Activated naive CD4-positive, alpha-beta T cell treated with anti-CD3 and anti-CD28 coated beads, Interleukin-2, amount 10 ng/mL, durations not matched to agents 7 days and 5 days (primary cell): ENCODE data around the gene SPTLC1.
"Not testable (repeated sequence)": the region's sequence is repeated elsewhere in the genome, so short reads cannot be mapped to it uniquely, and the experiment has no call there.

Experiments used
- CTCF ChIA-PET: fragments of 350-600 bp; sonication (Branson Sonifier 250); formaldehyde crosslinking; loops from one replicate; lab custom pipeline; 2021; ENCODE audit warnings: antibody characterized with exemption; lab: Charles Lee
- DNase-seq: peaks from one replicate; pipeline ENCODE4 v3.0.0-alpha.2; 2020
- H3K27ac Mint-ChIP-seq: one replicate; pipeline ENCODE4 v1.8.0; 2021; ENCODE audit warnings: mild to moderate bottlenecking, moderate library complexity, mixed read lengths
- H3K27me3 Mint-ChIP-seq: one replicate; pipeline ENCODE4 v1.8.0; 2021; ENCODE audit warnings: mild to moderate bottlenecking, mixed read lengths
- H3K36me3 Mint-ChIP-seq: one replicate; pipeline ENCODE4 v1.8.0; 2021; ENCODE audit warnings: mixed read lengths
- H3K4me1 Mint-ChIP-seq: one replicate; pipeline ENCODE4 v1.8.0; 2021; ENCODE audit warnings: mixed read lengths
- H3K4me3 Mint-ChIP-seq: one replicate; pipeline ENCODE4 v1.8.0; 2021; ENCODE audit warnings: mild to moderate bottlenecking, moderate library complexity, mixed read lengths
- H3K9me3 Mint-ChIP-seq: one replicate; pipeline ENCODE4 v1.8.0; 2021; ENCODE audit warnings: mixed read lengths

SPTLC1 gene

DNA sequence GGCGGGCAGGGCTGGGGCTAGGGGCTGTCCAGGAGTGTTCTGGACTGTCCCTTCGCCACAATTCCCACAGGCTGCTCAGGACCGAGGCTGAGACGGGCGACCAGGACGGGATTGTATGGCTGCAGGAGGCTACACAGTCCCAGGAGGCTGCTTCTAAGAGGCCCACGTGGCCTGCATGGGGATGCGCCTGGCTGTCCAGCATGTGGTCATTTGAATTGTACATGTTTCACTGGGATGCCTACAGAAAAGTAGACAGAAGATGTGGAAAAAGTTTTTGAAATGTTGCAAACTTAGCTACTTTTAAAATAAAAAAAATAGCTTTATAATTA lies 32.6 kb upstream of the SPTLC1 start:
- Mint-ChIP-seq H3K4me1 (peaks cover 15% of the 10 kb centered on the region), H3K27ac (no peak overlapping the region), H3K36me3 (no peaks in the 10 kb centered on the region), H3K4me3 (no peak overlapping the region), H3K9me3 (no peaks in the 10 kb centered on the region), H3K27me3 (peaks cover 57% of the 10 kb centered on the region)
- CTCF ChIA-PET, result interaction anchor here (4.6 kb wide), 1 partner anchor 9 kb away, joined by 23 read pairs; no protein-coding TSS in a partner anchor
- no peak for DNase-seq

GRCh38 chr9:92147030-92147851 lies 32.0 kb upstream of the SPTLC1 start:
- peak overlapping the region; percentile 32 for H3K4me3 Mint-ChIP-seq
- CTCF ChIA-PET, result interaction anchor here (4.6 kb wide), 1 partner anchor 8 kb away, joined by 23 read pairs; no protein-coding TSS in a partner anchor
- peaks cover 15% of the 10 kb centered on the region for H3K4me1 Mint-ChIP-seq
- peaks cover 63% of the 10 kb centered on the region for H3K27me3 Mint-ChIP-seq
- DNase-seq, result no peak
- peak overlapping the region; percentile 12 for H3K27ac Mint-ChIP-seq
- H3K9me3 Mint-ChIP-seq, result no peaks in the 10 kb centered on the region
- H3K36me3 Mint-ChIP-seq, result no peaks in the 10 kb centered on the region

- Mint-ChIP-seq H3K4me1 (peaks cover 15% of the 10 kb centered on the region), H3K4me3 (no peak overlapping the region), H3K27me3 (peaks cover 63% of the 10 kb centered on the region), H3K36me3 (no peaks in the 10 kb centered on the region), H3K27ac (no peak overlapping the region), H3K9me3 (no peaks in the 10 kb centered on the region)
- CTCF ChIA-PET, result interaction anchor here (4.6 kb wide), 1 partner anchor 8 kb away, joined by 23 read pairs; no protein-coding TSS in a partner anchor
- no peak for DNase-seq
Observed at GRCh38 chr9:92146610-92147009, 31.4 kb upstream of the SPTLC1 start.

DNA sequence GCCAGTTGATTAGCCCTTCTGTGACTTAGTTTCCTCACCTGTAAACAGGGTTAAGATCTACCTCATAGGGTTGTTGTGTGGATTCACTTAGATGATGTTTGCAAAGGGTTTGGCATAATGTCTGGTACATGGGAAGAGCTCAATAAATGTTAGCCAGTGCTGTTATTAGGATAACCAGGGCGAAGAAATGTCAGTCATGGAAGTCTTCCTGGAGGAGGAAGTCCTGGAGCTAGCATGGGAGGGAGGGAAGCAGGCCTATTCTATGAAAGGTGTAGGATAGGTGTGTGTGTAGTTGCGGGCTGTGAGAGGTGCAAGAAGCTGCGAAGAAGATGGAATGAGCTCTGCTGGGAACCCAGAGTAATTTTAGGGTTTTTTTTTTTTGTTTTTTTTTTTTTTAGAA lies 30.6 kb upstream of the SPTLC1 start:
- H3K9me3 Mint-ChIP-seq, H3K4me3 Mint-ChIP-seq, H3K27ac Mint-ChIP-seq, DNase-seq, CTCF ChIA-PET, H3K36me3 Mint-ChIP-seq: not testable (repeated sequence)
- peaks cover 18% of the 10 kb centered on the region for H3K4me1 Mint-ChIP-seq
- peaks cover 64% of the 10 kb centered on the region for H3K27me3 Mint-ChIP-seq

- peaks cover 21% of the 10 kb centered on the region for H3K4me1 Mint-ChIP-seq
- CTCF ChIA-PET, result interaction anchor here (0.7 to 1.5 kb wide), 2 partner anchors 8 to 492 kb away, joined by 3 to 6 read pairs; no protein-coding TSS in a partner anchor
- H3K27ac Mint-ChIP-seq, result no peak overlapping the region
- H3K27me3 Mint-ChIP-seq, result peaks cover 82% of the 10 kb centered on the region
- DNase-seq, result no peak
- no peaks in the 10 kb centered on the region for H3K9me3 Mint-ChIP-seq
- no peaks in the 10 kb centered on the region for H3K36me3 Mint-ChIP-seq
- no peak overlapping the region for H3K4me3 Mint-ChIP-seq
Observed at GRCh38 chr9:92142329-92142728, 27.1 kb upstream of the SPTLC1 start.

GRCh38 chr9:92141144-92142129 lies 26.2 kb upstream of the SPTLC1 start:
- no peak for DNase-seq
- Mint-ChIP-seq H3K36me3 (no peaks in the 10 kb centered on the region), H3K4me3 (peak overlapping the region; percentile 48), H3K9me3 (no peaks in the 10 kb centered on the region), H3K27me3 (peaks cover 82% of the 10 kb centered on the region), H3K27ac (no peak overlapping the region), H3K4me1 (peaks cover 13% of the 10 kb centered on the region)
- CTCF ChIA-PET, result interaction anchor here (0.9 to 4.6 kb wide), 26 partner anchors 8 to 649 kb away, joined by 3 to 69 read pairs (median 6); no protein-coding TSS in a partner anchor

- Mint-ChIP-seq H3K27me3 (peaks cover 82% of the 10 kb centered on the region), H3K4me1 (peaks cover 10% of the 10 kb centered on the region), H3K27ac (no peak overlapping the region), H3K9me3 (no peaks in the 10 kb centered on the region), H3K36me3 (no peaks in the 10 kb centered on the region), H3K4me3 (peak overlapping the region; percentile 48)
- CTCF ChIA-PET, result interaction anchor here (0.7 to 4.6 kb wide), 38 partner anchors 9 to 653 kb away, joined by 3 to 69 read pairs (median 5); partner anchors contain the start of genes CENPP and NOL8
- DNase-seq, result no peak
Observed at GRCh38 chr9:92140754-92141143, 25.5 kb upstream of the SPTLC1 start.

DNA sequence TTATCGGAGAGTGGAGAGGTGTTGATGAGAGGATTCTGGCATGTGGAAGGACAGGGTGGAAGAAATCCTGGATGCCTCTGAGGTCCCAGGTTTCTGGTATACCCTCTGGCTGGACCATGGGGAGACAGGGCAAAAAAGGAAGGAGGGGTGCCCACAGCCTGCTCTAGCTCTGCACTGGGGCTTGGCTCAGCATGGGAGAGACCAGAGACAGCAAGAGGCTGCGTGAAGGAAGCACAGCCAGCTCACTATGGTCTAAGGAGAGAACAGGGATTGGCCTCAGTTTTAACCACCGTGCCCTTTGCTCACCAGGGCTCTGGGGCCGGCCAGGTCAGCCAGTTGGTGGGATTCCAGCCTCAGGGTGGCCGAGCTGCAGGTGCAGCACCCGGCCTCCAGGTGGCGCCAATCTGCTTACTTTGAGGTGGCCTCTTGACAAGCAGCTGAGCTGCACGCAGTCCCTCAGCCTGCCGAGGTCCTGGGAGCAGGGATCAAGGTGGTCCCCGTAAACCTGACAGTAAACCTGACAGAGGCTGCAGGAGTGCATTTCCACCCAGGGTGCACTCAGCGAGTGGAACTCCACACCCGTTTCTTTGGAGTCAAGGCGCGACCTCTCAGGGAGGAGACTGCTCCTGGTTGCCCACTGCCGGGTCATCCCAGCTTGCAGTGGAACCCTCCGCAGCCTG lies 25.0 kb upstream of the SPTLC1 start:
- H3K27ac Mint-ChIP-seq, result no peak overlapping the region
- peaks cover 87% of the 10 kb centered on the region for H3K27me3 Mint-ChIP-seq
- CTCF ChIA-PET, result interaction anchor here (0.7 to 4.6 kb wide), 45 partner anchors 8 to 654 kb away, joined by 3 to 69 read pairs (median 5); partner anchors contain the start of genes CENPP and NOL8
- peaks cover 7% of the 10 kb centered on the region for H3K4me1 Mint-ChIP-seq
- DNase-seq, result peak; percentile 83
- no peak overlapping the region for H3K4me3 Mint-ChIP-seq
- H3K9me3 Mint-ChIP-seq, result no peaks in the 10 kb centered on the region
- H3K36me3 Mint-ChIP-seq, result no peaks in the 10 kb centered on the region

- CTCF ChIA-PET, result interaction anchor here (0.7 to 4.6 kb wide), 32 partner anchors 9 to 651 kb away, joined by 3 to 69 read pairs (median 6); partner anchors contain the start of genes CENPP and NOL8
- not testable (repeated sequence) for H3K36me3 Mint-ChIP-seq, DNase-seq, H3K27ac Mint-ChIP-seq, H3K4me3 Mint-ChIP-seq, H3K9me3 Mint-ChIP-seq
- peaks cover 10% of the 10 kb centered on the region for H3K4me1 Mint-ChIP-seq
- peaks cover 95% of the 10 kb centered on the region for H3K27me3 Mint-ChIP-seq
Observed at GRCh38 chr9:92138960-92139540, 23.8 kb upstream of the SPTLC1 start.

DNA sequence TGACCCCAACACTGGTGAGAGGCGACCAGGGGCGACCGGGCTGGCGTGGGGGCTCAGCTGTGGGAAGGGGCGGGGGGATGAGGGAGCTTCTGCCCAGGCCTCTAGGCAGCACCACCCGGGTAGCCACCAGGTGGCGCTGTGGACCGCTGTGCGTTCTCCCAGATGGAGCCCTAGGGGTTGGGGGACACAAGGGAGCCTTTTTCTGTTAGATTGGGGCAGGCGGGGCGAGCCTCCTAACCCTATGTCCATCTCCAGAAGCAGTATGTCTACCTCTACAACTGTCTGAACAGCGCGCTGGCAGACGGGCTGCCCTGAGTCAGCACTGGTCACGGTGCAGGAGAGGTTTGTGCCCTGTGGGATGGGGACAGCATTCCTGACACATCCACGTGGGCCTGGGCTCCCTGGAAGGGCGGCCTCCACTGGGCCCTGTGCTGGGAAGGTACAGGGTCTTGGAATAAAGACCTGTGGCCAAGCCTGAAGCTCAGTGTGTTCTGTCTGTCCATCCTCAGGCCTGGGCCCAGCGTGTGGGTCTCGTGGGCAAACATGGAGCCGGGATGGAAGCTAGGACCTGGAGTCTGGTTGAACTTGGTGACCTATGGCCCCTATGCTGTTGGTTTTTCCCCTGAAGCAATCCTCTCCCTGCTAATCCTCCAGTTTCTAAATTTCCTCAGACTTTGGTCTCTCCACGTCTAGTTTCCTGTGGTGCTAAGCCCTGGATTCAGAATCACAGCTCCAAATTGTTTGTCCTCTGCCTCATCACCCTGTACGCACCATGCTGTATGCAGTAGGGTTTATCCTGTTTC lies 23.1 kb upstream of the SPTLC1 start:
- Mint-ChIP-seq H3K9me3 (no peaks in the 10 kb centered on the region), H3K27me3 (peaks cover 95% of the 10 kb centered on the region), H3K36me3 (no peaks in the 10 kb centered on the region), H3K4me3 (no peak overlapping the region), H3K27ac (no peak overlapping the region), H3K4me1 (peaks cover 17% of the 10 kb centered on the region)
- CTCF ChIA-PET, result interaction anchor here (1.0 to 4.6 kb wide), 19 partner anchors 10 to 652 kb away, joined by 3 to 69 read pairs (median 6); no protein-coding TSS in a partner anchor
- DNase-seq, result peak; percentile 81

GRCh38 chr9:92136184-92136858 lies 21.1 kb upstream of the SPTLC1 start:
- no peaks in the 10 kb centered on the region for H3K9me3 Mint-ChIP-seq
- H3K27me3 Mint-ChIP-seq, result peaks cover 89% of the 10 kb centered on the region
- H3K36me3 Mint-ChIP-seq, result peaks cover 3% of the 10 kb centered on the region
- no peak for DNase-seq
- CTCF ChIA-PET, result interaction anchor here (2.6 kb wide), 1 partner anchor 498 kb away, joined by 11 read pairs; no protein-coding TSS in a partner anchor
- H3K4me3 Mint-ChIP-seq, result no peak overlapping the region
- peaks cover 17% of the 10 kb centered on the region for H3K4me1 Mint-ChIP-seq
- no peak overlapping the region for H3K27ac Mint-ChIP-seq

DNA sequence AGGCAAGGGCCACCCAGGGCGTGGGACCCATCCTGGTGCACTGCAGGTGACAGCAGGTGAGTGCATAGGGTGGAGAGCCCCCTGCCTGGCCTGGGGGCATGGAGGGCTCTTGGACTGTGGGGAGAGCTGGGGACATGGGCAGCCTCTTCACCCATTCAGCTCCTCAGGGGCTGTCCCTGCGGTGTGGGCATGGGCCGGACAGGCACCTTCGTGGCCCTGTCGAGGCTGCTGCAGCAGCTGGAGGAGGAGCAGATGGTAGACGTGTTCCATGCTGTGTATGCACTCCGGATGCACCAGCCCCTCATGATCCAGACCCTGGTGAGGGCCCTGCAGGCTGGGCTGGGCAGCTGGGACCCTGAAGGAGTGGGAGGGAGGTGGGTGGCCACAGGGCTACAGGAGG lies 20.4 kb upstream of the SPTLC1 start:
- Mint-ChIP-seq H3K9me3 (no peaks in the 10 kb centered on the region), H3K4me3 (no peak overlapping the region), H3K27ac (no peak overlapping the region), H3K36me3 (peaks cover 3% of the 10 kb centered on the region), H3K27me3 (peaks cover 82% of the 10 kb centered on the region), H3K4me1 (peaks cover 13% of the 10 kb centered on the region)
- DNase-seq, result no peak
- CTCF ChIA-PET, result interaction anchor here (0.8 to 2.6 kb wide), 4 partner anchors 10 to 498 kb away, joined by 3 to 11 read pairs (median 3); no protein-coding TSS in a partner anchor
